Measurements from ENCODE around the gene GARIN3.

GARIN3 gene

GRCh38 chr5:157113002-157113401, 53.1 kb downstream of the GARIN3 start:
- Histone ChIP-seq H3K27ac (ENCODE audit: low read length) (no peak overlapping the region), H3K36me3 (ENCODE audit: control insufficient read depth in 2 of 2, insufficient read depth in 2 of 2, low read length in 2 of 2) (no peaks in the 10 kb centered on the region), H3K9me3 (ENCODE audit: control insufficient read depth in 2 of 2, low read length in 2 of 2) (no peaks in the 10 kb centered on the region), H3K4me1 (ENCODE audit: control insufficient read depth, insufficient read depth, low read length) (no peaks in the 10 kb centered on the region), H3K27me3 (ENCODE audit: control insufficient read depth in 1 of 2, insufficient read depth in 2 of 2, low read length in 2 of 2) (no peaks in the 10 kb centered on the region), H3K4me3 (ENCODE audit: low read length in 2 of 2) (no peak overlapping the region), H3K9ac (ENCODE audit: low read length in 2 of 2) (no peak overlapping the region)
